ENCODE data around the gene KCNH6.

The KCNH6 gene

DNA sequence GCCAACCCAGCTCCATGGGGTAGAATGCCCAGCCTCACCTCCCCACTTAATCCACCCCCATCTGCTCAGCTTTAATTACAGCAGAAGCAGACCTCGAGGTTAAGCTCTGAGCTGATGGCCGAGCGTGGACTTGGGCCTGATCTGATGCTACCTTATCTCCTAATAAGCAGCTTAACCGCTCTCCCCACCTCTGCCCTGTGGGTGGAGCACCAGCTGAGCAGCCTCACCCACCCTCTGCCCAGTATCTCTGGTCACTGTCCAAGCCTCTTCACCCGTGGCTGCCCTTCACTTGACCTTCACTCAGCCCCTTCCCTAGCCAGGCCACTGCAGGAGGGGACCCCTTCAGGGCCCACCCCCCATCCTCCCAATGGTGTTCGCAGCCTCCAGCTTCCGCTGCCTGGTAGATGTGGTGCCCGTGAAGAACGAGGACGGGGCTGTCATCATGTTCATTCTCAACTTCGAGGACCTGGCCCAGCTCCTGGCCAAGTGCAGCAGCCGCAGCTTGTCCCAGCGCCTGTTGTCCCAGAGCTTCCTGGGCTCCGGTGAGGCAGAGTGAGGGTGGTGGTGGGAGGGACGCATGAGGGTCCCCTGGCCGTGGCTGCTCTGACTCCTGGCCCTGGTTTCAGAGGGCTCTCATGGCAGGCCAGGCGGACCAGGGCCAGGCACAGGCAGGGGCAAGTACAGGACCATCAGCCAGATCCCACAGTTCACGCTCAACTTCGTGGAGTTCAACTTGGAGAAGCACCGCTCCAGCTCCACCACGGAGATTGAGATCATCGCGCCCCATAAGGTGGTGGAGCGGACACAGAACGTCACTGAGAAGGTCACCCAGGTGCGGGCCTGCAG is 6.8 kb downstream of the KCNH6 start:
- Histone ChIP-seq H3K79me2 (ENCODE audit: insufficient read depth, low read length) (no peaks in the 10 kb centered on the region), H3K9ac (ENCODE audit: low read depth, low read length) (no peak overlapping the region), H4K20me1 (ENCODE audit: insufficient read depth, low read length) (peaks cover 3% of the 10 kb centered on the region), H3K9me3 (ENCODE audit: insufficient read depth, low read length, severe bottlenecking) (no peaks in the 10 kb centered on the region), H3K27me3 (ENCODE audit: insufficient read depth, low read length, poor library complexity) (peaks cover 17% of the 10 kb centered on the region), H3K4me3 (ENCODE audit: low read depth in 1 of 2, low read length in 2 of 2) (no peak overlapping the region), H2AFZ (ENCODE audit: low read depth, low read length) (no peak overlapping the region), H3K36me3 (ENCODE audit: insufficient read depth, low read length) (no peaks in the 10 kb centered on the region), H3K4me2 (ENCODE audit: insufficient read depth, low read length) (no peak overlapping the region), H3K4me1 (ENCODE audit: insufficient read depth, low read length) (no peaks in the 10 kb centered on the region), H3K27ac (ENCODE audit: low read length) (no peak overlapping the region)
- ATAC-seq (ENCODE audit: insufficient read depth, low read depth) (no peak), DNase-seq (no peak)
- TF ChIP-seq, protein P1, sequence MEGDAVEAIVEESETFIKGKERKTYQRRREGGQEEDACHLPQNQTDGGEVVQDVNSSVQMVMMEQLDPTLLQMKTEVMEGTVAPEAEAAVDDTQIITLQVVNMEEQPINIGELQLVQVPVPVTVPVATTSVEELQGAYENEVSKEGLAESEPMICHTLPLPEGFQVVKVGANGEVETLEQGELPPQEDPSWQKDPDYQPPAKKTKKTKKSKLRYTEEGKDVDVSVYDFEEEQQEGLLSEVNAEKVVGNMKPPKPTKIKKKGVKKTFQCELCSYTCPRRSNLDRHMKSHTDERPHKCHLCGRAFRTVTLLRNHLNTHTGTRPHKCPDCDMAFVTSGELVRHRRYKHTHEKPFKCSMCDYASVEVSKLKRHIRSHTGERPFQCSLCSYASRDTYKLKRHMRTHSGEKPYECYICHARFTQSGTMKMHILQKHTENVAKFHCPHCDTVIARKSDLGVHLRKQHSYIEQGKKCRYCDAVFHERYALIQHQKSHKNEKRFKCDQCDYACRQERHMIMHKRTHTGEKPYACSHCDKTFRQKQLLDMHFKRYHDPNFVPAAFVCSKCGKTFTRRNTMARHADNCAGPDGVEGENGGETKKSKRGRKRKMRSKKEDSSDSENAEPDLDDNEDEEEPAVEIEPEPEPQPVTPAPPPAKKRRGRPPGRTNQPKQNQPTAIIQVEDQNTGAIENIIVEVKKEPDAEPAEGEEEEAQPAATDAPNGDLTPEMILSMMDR (IDR thresholded peaks at IDR 0.05; ENCODE audit: borderline replicate concordance, extremely low read depth, low read length, poor library complexity, severe bottlenecking): no peak
- no peak for TF ChIP-seq EZH2 (IDR thresholded peaks at IDR 0.05; ENCODE audit: borderline replicate concordance, low read depth, low read length, severe bottlenecking)

DNA sequence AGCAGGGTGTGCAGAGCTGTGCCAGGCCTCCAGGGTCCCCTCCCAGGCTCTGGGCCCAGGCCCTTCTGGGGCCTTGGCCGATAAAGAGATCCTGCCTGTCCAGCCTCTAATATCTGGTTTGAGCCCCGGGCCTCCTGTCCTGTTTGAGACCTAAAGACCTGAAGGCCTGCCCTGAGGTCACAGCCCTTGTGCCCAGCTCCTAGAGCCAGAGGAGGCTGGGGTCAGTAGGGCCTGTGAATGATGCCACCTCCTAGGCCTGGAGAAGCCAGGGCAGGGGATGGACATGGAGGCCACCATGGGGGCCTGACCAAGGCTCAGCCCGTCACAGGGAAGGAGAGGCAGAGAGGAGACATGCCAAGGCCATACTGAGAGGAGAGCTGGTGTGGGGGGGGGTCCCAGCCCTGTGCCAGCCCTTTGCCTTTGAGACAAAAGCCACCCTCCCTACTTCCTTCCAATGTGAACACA is 7.4 kb downstream of the KCNH6 start:
- no peaks in the 10 kb centered on the region for H3K4me1 ChIP-seq (ENCODE audit: insufficient read depth, low read length)
- H2AFZ ChIP-seq (ENCODE audit: low read depth, low read length): no peak overlapping the region
- DNase-seq (no peak), ATAC-seq (ENCODE audit: insufficient read depth, low read depth) (no peak)
- peaks cover 12% of the 10 kb centered on the region for H3K27me3 ChIP-seq (ENCODE audit: insufficient read depth, low read length, poor library complexity)
- no peak overlapping the region for H3K4me2 ChIP-seq (ENCODE audit: insufficient read depth, low read length)
- H3K9ac ChIP-seq (ENCODE audit: low read depth, low read length): no peak overlapping the region
- no peak overlapping the region for H3K4me3 ChIP-seq (ENCODE audit: low read depth in 1 of 2, low read length in 2 of 2)
- no peak overlapping the region for H3K27ac ChIP-seq (ENCODE audit: low read length)
- no peaks in the 10 kb centered on the region for H3K36me3 ChIP-seq (ENCODE audit: insufficient read depth, low read length)
- no peaks in the 10 kb centered on the region for H3K9me3 ChIP-seq (ENCODE audit: insufficient read depth, low read length, severe bottlenecking)
- no peaks in the 10 kb centered on the region for H3K79me2 ChIP-seq (ENCODE audit: insufficient read depth, low read length)
- H4K20me1 ChIP-seq (ENCODE audit: insufficient read depth, low read length): no peaks in the 10 kb centered on the region
- TF ChIP-seq, protein P1 (IDR thresholded peaks at IDR 0.05; ENCODE audit: borderline replicate concordance, extremely low read depth, low read length, poor library complexity, severe bottlenecking): no peak
- no peak for TF ChIP-seq EZH2 (IDR thresholded peaks at IDR 0.05; ENCODE audit: borderline replicate concordance, low read depth, low read length, severe bottlenecking)

DNA sequence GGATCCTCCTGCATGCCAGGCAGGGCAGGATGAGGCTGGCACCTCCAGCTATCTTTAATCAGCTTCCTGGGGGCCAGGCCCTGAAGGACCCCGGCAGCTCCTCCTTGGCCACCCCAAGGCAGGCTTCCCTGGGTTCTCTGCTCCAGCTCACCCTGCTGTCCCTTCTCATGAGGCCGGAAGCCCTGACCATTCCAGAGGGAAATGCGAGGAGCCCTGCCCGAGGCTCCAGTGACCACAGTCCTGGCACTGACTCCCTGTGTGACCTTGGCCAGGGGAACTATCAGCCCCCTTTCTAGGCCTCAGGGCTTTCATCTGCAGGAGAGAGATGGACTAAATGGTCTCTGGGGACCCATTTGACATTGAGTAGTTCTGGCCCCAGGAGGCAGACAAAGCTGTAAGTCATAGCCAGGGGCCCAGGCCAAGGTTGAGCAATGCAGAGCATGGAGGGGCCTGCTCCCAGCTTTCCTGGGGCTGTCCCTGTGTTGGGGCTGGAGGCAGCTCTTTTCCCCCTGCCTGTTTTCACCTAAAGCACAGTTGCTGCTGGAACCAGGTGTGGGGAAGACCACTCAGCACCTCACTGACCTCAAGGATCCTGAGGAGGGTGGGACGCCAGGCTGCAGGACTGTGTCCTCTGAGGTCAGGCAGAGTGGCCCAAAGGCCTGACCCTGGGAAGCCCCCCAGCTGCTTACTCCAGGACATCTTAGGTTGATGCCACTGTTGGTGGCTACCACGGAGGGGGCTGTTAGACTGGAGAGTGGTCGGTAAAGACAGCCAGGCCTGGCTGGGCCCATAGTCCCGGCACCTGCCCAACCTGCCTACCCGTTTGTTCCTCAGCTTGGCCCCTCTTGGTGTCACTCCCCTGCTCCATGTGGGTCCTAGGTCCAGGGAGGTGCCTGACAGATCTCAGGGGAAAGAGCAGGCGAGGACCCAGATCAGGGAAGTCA is 8.1 kb downstream of the KCNH6 start:
- H3K9me3 ChIP-seq (ENCODE audit: insufficient read depth, low read length, severe bottlenecking): no peaks in the 10 kb centered on the region
- H4K20me1 ChIP-seq (ENCODE audit: insufficient read depth, low read length): no peaks in the 10 kb centered on the region
- H3K4me1 ChIP-seq (ENCODE audit: insufficient read depth, low read length): no peaks in the 10 kb centered on the region
- peaks cover 12% of the 10 kb centered on the region for H3K27me3 ChIP-seq (ENCODE audit: insufficient read depth, low read length, poor library complexity)
- no peak overlapping the region for H3K4me2 ChIP-seq (ENCODE audit: insufficient read depth, low read length)
- H3K79me2 ChIP-seq (ENCODE audit: insufficient read depth, low read length): no peaks in the 10 kb centered on the region
- no peak for ATAC-seq (ENCODE audit: insufficient read depth, low read depth)
- no peak overlapping the region for H3K4me3 ChIP-seq (ENCODE audit: low read depth in 1 of 2, low read length in 2 of 2)
- no peak overlapping the region for H3K27ac ChIP-seq (ENCODE audit: low read length)
- no peak overlapping the region for H3K9ac ChIP-seq (ENCODE audit: low read depth, low read length)
- DNase-seq: no peak
- no peaks in the 10 kb centered on the region for H3K36me3 ChIP-seq (ENCODE audit: insufficient read depth, low read length)
- H2AFZ ChIP-seq (ENCODE audit: low read depth, low read length): no peak overlapping the region
- no peak for TF ChIP-seq EZH2 (IDR thresholded peaks at IDR 0.05; ENCODE audit: borderline replicate concordance, low read depth, low read length, severe bottlenecking)
- TF ChIP-seq, protein P1 (IDR thresholded peaks at IDR 0.05; ENCODE audit: borderline replicate concordance, extremely low read depth, low read length, poor library complexity, severe bottlenecking): no peak

All from DND-41 (cell line).